GM18505 (cell line): ENCODE measurements around the gene FAM131B.

Source experiments
- ATAC-seq: cut with Tn5 transposase; IDR thresholded peaks from one replicate; pipeline ENCODE4 v1.9.1; 2021; ENCODE audit not compliant: unreplicated experiment
- POLR2A ChIP-seq: IDR thresholded peaks from 4 replicates; pipeline ENCODE4 v1.6.1; 2011; ENCODE audit warnings: borderline replicate concordance; ENCODE audit not compliant: insufficient read depth, insufficient read length; ENCODE audit errors: extremely low read depth

The FAM131B gene

DNA sequence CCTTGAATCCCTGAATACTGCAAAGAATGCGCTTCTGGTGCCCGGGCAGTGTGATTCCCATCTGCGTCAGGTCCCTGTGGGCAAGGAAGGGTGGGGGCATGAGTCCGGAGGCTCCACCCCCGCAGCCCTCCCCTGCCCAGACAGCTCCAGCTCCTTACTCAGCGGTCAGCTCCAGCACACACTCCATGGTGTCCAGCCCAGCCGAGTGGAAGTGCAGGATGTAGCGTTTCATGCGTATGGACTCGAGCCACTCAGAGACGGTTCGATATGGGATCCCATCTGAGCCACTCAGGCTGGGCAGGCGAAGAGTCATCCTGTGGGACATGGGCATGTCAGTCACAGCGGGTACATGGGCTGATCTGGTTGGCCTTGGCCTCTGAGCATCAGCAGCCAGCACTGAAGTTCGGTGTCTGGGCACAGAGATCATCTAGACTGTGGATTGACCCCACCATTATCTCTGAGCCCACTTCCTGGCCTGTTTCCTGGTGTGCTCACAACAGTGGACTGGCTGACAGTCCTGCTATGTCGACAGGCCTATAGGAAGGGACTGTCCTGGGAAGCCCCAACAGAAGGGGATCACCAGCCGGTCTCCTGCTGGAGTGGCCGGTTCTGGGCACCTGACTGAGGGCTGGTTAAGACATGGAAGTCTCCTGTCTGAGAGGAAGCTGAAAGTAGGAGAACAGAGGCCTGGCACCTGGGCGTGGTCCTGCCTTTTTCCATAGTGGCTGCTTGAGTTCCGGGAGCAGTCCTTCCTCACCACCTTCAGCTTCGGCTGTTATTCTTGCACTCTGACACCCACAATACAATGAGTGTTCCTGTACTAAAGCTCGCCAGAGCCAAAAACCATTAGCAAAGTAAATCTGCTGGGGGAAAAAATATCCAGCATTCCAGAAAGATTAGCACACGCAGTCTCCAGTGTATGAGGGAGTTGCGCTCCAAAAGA, 29.2 kb upstream of the FAM131B start:
- TF ChIP-seq POLR2A = no peak
- no peak for ATAC-seq

GRCh38 chr7:143390773-143391317, 28.3 kb upstream of the FAM131B start:
- ATAC-seq = no peak
- TF ChIP-seq POLR2A = no peak

DNA sequence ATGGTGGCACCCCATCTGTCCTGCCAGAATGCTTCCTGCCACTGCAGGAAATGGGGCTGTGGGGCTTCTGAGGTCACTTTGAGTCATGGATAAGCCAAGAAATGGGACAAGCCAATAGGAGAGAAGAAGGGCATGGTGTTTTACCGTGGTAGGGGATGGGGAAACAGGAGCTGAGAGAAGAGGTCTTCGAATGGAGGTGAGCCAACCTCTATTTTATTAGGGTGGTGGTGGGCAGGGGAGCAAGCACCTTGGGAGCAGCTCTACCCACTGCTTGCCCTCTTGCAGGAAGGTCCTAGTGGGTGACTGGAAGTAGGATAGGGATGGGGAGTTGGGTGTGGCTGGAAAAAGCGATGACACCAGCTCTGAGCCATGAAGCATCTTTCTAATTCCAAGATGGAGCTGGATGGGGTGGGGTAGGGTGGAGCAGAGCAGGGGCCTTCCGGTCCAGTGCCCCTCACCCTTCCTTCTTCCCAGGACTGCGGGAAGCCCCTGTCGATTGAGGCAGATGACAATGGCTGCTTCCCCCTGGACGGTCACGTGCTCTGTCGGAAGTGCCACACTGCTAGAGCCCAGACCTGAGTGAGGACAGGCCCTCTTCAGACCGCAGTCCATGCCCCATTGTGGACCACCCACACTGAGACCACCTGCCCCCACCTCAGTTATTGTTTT, 27.7 kb upstream of the FAM131B start:
- ATAC-seq = no peak
- TF ChIP-seq POLR2A = no peak

DNA sequence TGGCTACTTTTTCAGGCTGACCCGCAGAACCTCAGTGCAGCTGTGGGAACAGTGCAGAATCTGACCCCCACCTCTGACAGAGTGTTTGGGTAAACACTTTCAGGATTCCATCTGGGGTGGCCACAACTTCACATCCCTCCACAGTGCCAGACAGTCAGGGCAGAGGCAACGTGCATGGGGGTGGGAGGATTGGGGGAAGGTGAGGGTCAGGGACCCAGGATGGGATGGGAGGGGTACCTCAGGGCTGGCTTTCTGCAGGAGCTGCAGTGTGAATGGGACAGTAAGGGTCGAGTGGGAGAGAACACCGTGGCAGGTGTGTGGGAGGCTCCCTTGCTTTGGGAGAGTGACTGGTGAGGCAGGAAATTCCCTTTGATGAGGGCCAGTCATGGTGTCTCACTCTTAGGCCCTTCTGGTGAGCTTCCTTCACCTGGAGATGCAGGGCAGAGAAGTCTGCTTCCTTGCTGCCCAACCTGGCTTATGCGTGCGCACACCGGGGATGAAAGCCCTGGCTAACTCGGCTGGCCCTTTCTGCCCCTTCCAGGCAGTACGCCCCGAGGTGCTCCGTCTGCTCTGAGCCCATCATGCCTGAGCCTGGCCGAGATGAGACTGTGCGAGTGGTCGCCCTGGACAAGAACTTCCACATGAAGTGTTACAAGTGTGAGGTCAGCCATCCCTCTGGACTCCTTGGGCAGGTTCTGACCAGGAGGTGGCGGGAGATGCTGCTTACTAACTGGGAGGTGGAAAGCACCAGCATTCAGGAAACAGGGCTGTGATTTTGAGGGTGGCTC, 27.0 kb upstream of the FAM131B start:
- no peak for ATAC-seq

GRCh38 chr7:143388491-143389101, 26.1 kb upstream of the FAM131B start:
- ATAC-seq = no peak
- no peak for TF ChIP-seq POLR2A

More for the DNA sequence above, 27.0 kb upstream of the FAM131B start:
- TF ChIP-seq POLR2A = no peak

DNA sequence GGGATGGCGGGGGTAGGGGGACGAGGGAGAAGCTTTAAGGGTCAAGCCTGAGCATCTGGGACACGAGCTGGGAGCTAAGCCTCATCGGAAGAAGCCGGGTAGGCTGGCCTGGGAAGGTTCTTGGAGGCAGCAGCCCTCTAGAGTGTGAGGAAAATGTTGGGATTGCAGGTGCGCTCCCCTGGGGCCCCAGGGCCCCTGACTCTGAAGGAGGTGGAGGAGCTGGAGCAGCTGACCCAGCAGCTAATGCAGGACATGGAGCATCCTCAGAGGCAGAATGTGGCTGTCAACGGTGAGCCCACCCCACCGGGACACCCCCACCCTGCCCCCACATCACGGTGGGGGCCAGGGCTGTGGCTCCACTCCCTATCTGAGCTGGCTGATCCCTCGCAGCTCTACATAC, 25.5 kb upstream of the FAM131B start:
- ATAC-seq = no peak
- no peak for TF ChIP-seq POLR2A

- no peak for ATAC-seq
- no peak for TF ChIP-seq POLR2A
These were observed 24.9 kb upstream of the FAM131B start for GRCh38 chr7:143387156-143387975.

DNA sequence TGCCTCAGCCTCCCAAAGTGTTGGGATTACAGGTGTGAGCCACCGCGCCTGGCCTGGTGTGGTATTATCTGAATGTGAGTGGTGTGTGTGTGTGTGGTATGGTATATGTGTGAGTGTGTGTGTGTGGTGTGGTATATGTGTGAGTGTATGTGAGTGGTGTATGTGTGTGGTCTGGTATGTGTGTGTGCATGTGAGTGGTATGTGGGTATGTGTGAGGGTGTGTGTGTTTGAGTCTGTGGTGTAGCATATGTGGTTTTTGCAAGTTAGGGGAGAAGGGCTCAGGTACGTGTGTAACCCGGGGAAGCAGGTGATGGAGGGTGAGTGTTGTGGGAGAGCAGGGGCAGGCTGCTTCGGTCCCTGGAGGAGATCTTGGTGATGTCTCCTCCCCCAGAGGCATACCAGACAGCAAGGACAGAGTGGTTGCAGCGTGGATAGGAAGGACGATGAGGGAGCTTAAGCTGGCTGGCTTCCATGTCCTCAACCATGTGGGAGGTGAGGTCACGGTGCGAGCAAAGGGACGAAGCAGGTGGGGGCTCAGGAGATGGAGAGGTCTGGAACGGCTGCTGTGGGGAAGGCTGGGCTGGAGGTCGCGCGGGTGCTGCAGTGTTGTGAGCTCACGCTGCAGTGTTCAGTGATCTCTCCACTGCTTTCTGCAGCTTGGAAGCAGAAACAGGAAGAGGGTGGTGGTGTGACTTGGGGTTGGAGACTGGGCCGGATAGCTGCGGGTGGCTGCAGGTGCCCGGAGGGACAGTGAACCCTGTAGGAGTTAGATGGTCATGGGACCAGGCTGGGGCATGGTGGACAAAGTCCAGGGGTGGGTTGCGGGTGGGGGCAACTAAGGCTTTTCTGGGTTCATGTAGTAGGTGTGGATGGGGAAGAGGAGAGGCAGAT, 23.6 kb upstream of the FAM131B start:
- TF ChIP-seq POLR2A = no peak
- ATAC-seq = no peak

DNA sequence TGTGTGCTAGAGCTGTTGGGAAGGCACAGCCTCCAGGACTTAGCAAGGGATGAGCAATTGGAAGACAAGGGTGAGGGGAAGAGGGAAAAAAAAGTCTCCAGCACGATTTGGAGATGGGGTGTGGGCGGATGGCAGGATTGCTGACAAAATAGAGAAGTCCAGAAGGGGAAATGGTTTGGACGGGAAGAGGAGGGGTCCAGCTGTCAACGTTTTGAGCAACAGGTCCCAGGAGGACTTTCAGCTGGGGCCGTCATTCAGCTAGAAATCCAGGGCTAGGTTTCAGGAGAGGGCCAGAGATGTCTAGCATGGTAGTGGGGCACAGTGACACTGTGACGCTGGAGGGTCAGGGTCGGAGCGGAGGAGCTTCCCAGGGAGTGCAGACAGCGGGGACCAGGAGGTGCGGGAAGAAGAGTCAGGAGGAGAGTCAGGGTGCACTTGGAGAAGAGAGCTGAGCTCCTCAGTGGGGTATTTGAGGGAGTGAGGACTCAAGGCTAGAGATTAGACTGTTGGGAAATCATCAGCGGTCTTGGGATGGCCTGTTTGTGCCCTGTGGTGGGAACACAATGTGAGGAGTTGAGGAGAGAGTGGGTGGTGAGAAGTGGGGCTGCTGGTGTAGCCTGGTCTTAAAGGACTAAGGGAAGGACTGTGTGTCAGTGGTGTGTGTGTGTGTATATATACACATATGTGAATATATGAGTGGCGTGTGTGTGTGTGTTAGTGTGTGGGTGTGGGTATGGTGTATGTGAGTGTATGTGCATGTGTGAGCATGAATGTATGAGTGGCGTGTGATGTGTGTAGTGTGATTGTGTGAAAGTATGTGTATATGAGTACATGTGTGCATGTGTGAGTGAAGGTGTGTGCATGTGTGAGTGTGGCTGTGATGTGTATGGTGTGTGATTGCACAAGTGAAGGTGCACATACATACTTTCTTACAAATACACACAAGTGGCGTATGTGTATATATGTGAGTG, 22.4 kb upstream of the FAM131B start:
- ATAC-seq = no peak
- TF ChIP-seq POLR2A = no peak

- no peak for TF ChIP-seq POLR2A
- ATAC-seq = no peak
These were observed 21.6 kb upstream of the FAM131B start for GRCh38 chr7:143384148-143384547.
